Neural progenitor cell (in vitro differentiated cells): ENCODE data around the gene RPH3AL. TPM values are rescaled to one million over a fixed set of nuclear protein-coding genes. Genes with fewer than 3 reads are reported as not detected.

Experiments used
- DNase-seq: peaks from one replicate; pipeline ENCODE4 v3.0.0-alpha.2; 2016; ENCODE audit warnings: low spot score
- H2AFZ ChIP-seq: fragments of 200-600 bp; sonication (generic); replicated peaks from 2 replicates; pipeline ENCODE4 v1.6.1; 2016; ENCODE audit warnings: antibody characterized with exemption
- H3F3A ChIP-seq: fragments of 200-600 bp; sonication (generic); 2 replicates; pipeline ENCODE4 v1.6.1; 2016; ENCODE audit warnings: antibody characterized with exemption, low read depth
- H3K27ac ChIP-seq: fragments of 200-600 bp; sonication (generic); 2 replicates; pipeline ENCODE4 v1.5.1; 2016; ENCODE audit warnings: mild to moderate bottlenecking
- H3K27me3 ChIP-seq: fragments of 200-600 bp; sonication (generic); 2 replicates; pipeline ENCODE4 v1.6.1; 2016; ENCODE audit warnings: mild to moderate bottlenecking, moderate library complexity
- H3K36me3 ChIP-seq: fragments of 200-600 bp; sonication (generic); 2 replicates; pipeline ENCODE4 v1.5.1; 2016
- H3K4me1 ChIP-seq: fragments of 200-600 bp; sonication (generic); 2 replicates; pipeline ENCODE4 v1.6.1; 2016; ENCODE audit warnings: mixed run types
- H3K4me2 ChIP-seq: fragments of 200-600 bp; sonication (generic); 2 replicates; pipeline ENCODE4 v1.6.1; 2016
- H3K4me3 ChIP-seq: fragments of 200-600 bp; sonication (generic); 2 replicates; pipeline ENCODE4 v1.5.1; 2016
- H3K79me2 ChIP-seq: fragments of 200-600 bp; sonication (generic); 2 replicates; pipeline ENCODE4 v1.6.1; 2016; ENCODE audit warnings: low read depth
- H3K9ac ChIP-seq: fragments of 200-600 bp; sonication (generic); 2 replicates; pipeline ENCODE4 v1.6.1; 2016
- H3K9me3 ChIP-seq: fragments of 200-600 bp; sonication (generic); 2 replicates; pipeline ENCODE4 v1.5.1; 2016; ENCODE audit warnings: low read depth
- H4K20me1 ChIP-seq: fragments of 200-600 bp; sonication (generic); 2 replicates; pipeline ENCODE4 v1.6.1; 2016; ENCODE audit warnings: low read depth
- H3K27ac Mint-ChIP-seq: 3 replicates; pipeline ENCODE4 v1.8.0; 2021; ENCODE audit warnings: mixed read lengths
- H3K27me3 Mint-ChIP-seq: 2 replicates; pipeline ENCODE4 v1.8.0; 2022; ENCODE audit warnings: low read depth, mild to moderate bottlenecking, inconsistent platforms, moderate library complexity, mixed read lengths; ENCODE audit not compliant: insufficient read depth
- H3K36me3 Mint-ChIP-seq: 3 replicates; pipeline ENCODE4 v1.8.0; 2021; ENCODE audit warnings: mixed read lengths
- H3K4me1 Mint-ChIP-seq: 3 replicates; pipeline ENCODE4 v1.8.0; 2021; ENCODE audit warnings: mixed read lengths
- H3K4me3 Mint-ChIP-seq: 3 replicates; pipeline ENCODE4 v1.8.0; 2021; ENCODE audit warnings: mild to moderate bottlenecking, moderate library complexity, mixed read lengths
- H3K9me3 Mint-ChIP-seq: 3 replicates; pipeline ENCODE4 v1.8.0; 2020; ENCODE audit warnings: mixed read lengths
- CTCF ChIP-seq: fragments of 200-600 bp; sonication (generic); IDR thresholded peaks from 2 replicates; pipeline ENCODE4 v1.5.1; 2017; ENCODE audit warnings: antibody characterized with exemption, mild to moderate bottlenecking
- EZH2 ChIP-seq: fragments of 200-600 bp; sonication (generic); IDR thresholded peaks from 2 replicates; pipeline ENCODE4 v1.6.1; 2017; ENCODE audit warnings: antibody characterized with exemption, mild to moderate bottlenecking, moderate library complexity
- EZH2phosphoT487 ChIP-seq: fragments of 200-600 bp; sonication (generic); IDR thresholded peaks from 2 replicates; pipeline ENCODE4 v1.6.1; 2017; ENCODE audit warnings: antibody characterized with exemption
- total RNA-seq: library from RNA; depleted of rRNA; stranded (reverse); fragments of >200 nt; gene quantifications from 2 replicates; pipeline ENCODE4 v1.2.3, GENCODE V29; 2015; ENCODE audit warnings: low replicate concordance

The RPH3AL gene
- total RNA-seq, 1 donor from 2014 or later = 7.5 TPM

- H3K36me3 ChIP-seq = no peaks in the 10 kb centered on the region
- H2AFZ ChIP-seq = no peak overlapping the region
- Mint-ChIP-seq H3K4me1 (peaks cover 36% of the 10 kb centered on the region), H3K27me3 (peaks cover 5% of the 10 kb centered on the region), H3K9me3 (no peaks in the 10 kb centered on the region), H3K27ac (peak overlapping the region; percentile 76), H3K36me3 (no peaks in the 10 kb centered on the region), H3K4me3 (peak overlapping the region; percentile 20)
- no peak overlapping the region for H3K27ac ChIP-seq
- H3K27me3 ChIP-seq = no peaks in the 10 kb centered on the region
- no peak overlapping the region for H3K4me2 ChIP-seq
- H4K20me1 ChIP-seq = no peaks in the 10 kb centered on the region
- no peaks in the 10 kb centered on the region for H3K4me1 ChIP-seq
- H3K9me3 ChIP-seq = no peaks in the 10 kb centered on the region
- no peak overlapping the region for H3K4me3 ChIP-seq
- no peak for TF ChIP-seq EZH2phosphoT487
- TF ChIP-seq EZH2 = no peak
- TF ChIP-seq CTCF = no peak
- no peaks in the 10 kb centered on the region for H3F3A ChIP-seq
- no peak overlapping the region for H3K9ac ChIP-seq
- no peaks in the 10 kb centered on the region for H3K79me2 ChIP-seq
- no peak for DNase-seq
These were observed 63.2 kb downstream of the RPH3AL start for GRCh38 chr17:289409-289808.

- no peaks in the 10 kb centered on the region for H3K9me3 Mint-ChIP-seq
- H3K27me3 Mint-ChIP-seq = peaks cover 5% of the 10 kb centered on the region
- H3F3A ChIP-seq = no peaks in the 10 kb centered on the region
- no peaks in the 10 kb centered on the region for H3K9me3 ChIP-seq
- no peak for TF ChIP-seq EZH2phosphoT487
- no peak for TF ChIP-seq EZH2
- no peak for TF ChIP-seq CTCF
- H3K4me1 ChIP-seq = no peaks in the 10 kb centered on the region
- H4K20me1 ChIP-seq = no peaks in the 10 kb centered on the region
- no peaks in the 10 kb centered on the region for H3K36me3 ChIP-seq
- DNase-seq = no peak
- no peaks in the 10 kb centered on the region for H3K79me2 ChIP-seq
- H3K27ac ChIP-seq = no peak overlapping the region
- H2AFZ ChIP-seq = no peak overlapping the region
- H3K9ac ChIP-seq = no peak overlapping the region
- peaks cover 30% of the 10 kb centered on the region for H3K4me1 Mint-ChIP-seq
- no peaks in the 10 kb centered on the region for H3K27me3 ChIP-seq
- no peak overlapping the region for H3K4me3 ChIP-seq
- no peak overlapping the region for H3K4me2 ChIP-seq
- no peak overlapping the region for H3K4me3 Mint-ChIP-seq
- no peaks in the 10 kb centered on the region for H3K36me3 Mint-ChIP-seq
- H3K27ac Mint-ChIP-seq = peak overlapping the region; percentile 76
These were observed 63.7 kb downstream of the RPH3AL start for GRCh38 chr17:288802-289356.

- Mint-ChIP-seq H3K4me1 (peaks cover 20% of the 10 kb centered on the region), H3K36me3 (no peaks in the 10 kb centered on the region), H3K9me3 (peaks cover 2% of the 10 kb centered on the region), H3K27me3 (peaks cover 6% of the 10 kb centered on the region), H3K4me3 (peak overlapping the region; percentile 50), H3K27ac (no peak overlapping the region)
- H3K9me3 ChIP-seq = no peaks in the 10 kb centered on the region
- H3K27me3 ChIP-seq = no peaks in the 10 kb centered on the region
- H3K27ac ChIP-seq = no peak overlapping the region
- H3K9ac ChIP-seq = no peak overlapping the region
- no peaks in the 10 kb centered on the region for H3K79me2 ChIP-seq
- H3K4me3 ChIP-seq = no peak overlapping the region
- no peak overlapping the region for H3K4me2 ChIP-seq
- H4K20me1 ChIP-seq = no peaks in the 10 kb centered on the region
- H3K36me3 ChIP-seq = no peaks in the 10 kb centered on the region
- H3K4me1 ChIP-seq = no peaks in the 10 kb centered on the region
- H3F3A ChIP-seq = no peaks in the 10 kb centered on the region
- no peak overlapping the region for H2AFZ ChIP-seq
- no peak for TF ChIP-seq CTCF
- no peak for TF ChIP-seq EZH2phosphoT487
- no peak for DNase-seq
These were observed 66.0 kb downstream of the RPH3AL start for GRCh38 chr17:286571-286970.
